ENCODE data around the gene SLCO4A1. TPM values are rescaled to one million over a fixed set of nuclear protein-coding genes. Genes with fewer than 3 reads are reported as not detected.
A peak's percentile ranks its signal among the peaks of the same experiment; 100 is the strongest.

Gene SLCO4A1
- total RNA-seq, 4 donors from 2014 or later = 6.7 to 22.1 (median 14.4) TPM

DNA sequence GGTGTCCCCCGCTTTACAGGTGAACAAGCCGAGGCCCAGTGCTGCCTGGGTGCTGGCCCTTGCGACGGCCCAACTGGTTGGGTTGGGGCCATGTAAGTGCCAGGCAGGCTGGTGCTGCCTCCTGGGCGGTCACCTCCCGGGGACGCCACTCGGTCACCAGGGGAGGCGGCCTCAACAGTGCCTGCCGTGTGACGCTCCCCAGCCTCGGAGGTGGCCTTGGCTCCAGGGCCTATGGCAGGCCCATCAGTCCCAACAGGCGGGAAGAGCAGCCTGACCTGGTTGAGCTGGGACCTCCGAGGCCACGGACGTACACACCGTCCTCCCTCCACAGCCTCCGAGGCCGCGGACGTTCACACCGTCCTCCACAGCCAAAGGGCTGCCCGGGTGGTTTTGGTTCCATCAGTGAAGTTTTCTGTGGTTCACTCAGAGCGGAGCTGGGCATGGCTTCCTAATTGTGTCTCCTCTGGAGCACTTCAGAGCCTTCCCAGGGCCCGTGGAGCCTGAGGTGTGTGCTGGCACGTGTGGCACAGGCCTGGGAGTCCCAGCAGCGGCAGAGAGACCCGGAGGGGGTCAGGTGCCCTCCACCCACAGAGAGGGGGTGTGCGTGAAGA, 19.3 kb upstream of the SLCO4A1 start:
- H3K27me3 ChIP-seq = peaks cover 0 to 25% (median 0%) of the 10 kb centered on the region in 4 donors
- peak overlapping the region in 3 of 4 donors; percentile 10 to 48 (median 26) for H3K4me3 ChIP-seq
- peak overlapping the region; percentile 89 to 94 (median 93) for H3K27ac ChIP-seq
- TF ChIP-seq, protein P1, sequence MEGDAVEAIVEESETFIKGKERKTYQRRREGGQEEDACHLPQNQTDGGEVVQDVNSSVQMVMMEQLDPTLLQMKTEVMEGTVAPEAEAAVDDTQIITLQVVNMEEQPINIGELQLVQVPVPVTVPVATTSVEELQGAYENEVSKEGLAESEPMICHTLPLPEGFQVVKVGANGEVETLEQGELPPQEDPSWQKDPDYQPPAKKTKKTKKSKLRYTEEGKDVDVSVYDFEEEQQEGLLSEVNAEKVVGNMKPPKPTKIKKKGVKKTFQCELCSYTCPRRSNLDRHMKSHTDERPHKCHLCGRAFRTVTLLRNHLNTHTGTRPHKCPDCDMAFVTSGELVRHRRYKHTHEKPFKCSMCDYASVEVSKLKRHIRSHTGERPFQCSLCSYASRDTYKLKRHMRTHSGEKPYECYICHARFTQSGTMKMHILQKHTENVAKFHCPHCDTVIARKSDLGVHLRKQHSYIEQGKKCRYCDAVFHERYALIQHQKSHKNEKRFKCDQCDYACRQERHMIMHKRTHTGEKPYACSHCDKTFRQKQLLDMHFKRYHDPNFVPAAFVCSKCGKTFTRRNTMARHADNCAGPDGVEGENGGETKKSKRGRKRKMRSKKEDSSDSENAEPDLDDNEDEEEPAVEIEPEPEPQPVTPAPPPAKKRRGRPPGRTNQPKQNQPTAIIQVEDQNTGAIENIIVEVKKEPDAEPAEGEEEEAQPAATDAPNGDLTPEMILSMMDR (IDR thresholded peaks at IDR 0.05) = no peak
- peaks cover 26 to 68% (median 56%) of the 10 kb centered on the region in 3 donors for H3K4me1 ChIP-seq
- no peaks in the 10 kb centered on the region for H3K9me3 ChIP-seq
- intact Hi-C loops (cut with DNase I) = no loop called here
- H3K36me3 ChIP-seq = no peaks in the 10 kb centered on the region
- WGBS, 2 donors = 81 to 83% methylated on average over 3 to 15 of the region's 29 CpGs
- no peak for DNase-seq

GRCh38 chr20:62623488-62624324, 18.6 kb upstream of the SLCO4A1 start:
- TF ChIP-seq POLR2A (IDR thresholded peaks at IDR 0.05) = peak in 3 of 4 donors; percentile 70 to 90 (median 72)
- TF ChIP-seq, protein P1 (IDR thresholded peaks at IDR 0.05) = peak in 2 of 6 experiments; percentile 3 to 5
- peaks cover 0 to 19% (median 0%) of the 10 kb centered on the region in 4 donors for H3K27me3 ChIP-seq
- H3K27ac ChIP-seq = peak overlapping the region; percentile 89 to 94 (median 93)
- peaks cover 22 to 60% (median 50%) of the 10 kb centered on the region in 3 donors for H3K4me1 ChIP-seq
- no peaks in the 10 kb centered on the region for H3K36me3 ChIP-seq
- intact Hi-C loops (cut with DNase I) = no loop called here
- 6 to 7% methylated on average over 5 to 10 of the region's 23 CpGs for WGBS, 2 donors
- H3K9me3 ChIP-seq = no peaks in the 10 kb centered on the region
- H3K4me3 ChIP-seq = peak overlapping the region in 3 of 4 donors; percentile 10 to 48 (median 26)
- DNase-seq = peak; percentile 68

DNA sequence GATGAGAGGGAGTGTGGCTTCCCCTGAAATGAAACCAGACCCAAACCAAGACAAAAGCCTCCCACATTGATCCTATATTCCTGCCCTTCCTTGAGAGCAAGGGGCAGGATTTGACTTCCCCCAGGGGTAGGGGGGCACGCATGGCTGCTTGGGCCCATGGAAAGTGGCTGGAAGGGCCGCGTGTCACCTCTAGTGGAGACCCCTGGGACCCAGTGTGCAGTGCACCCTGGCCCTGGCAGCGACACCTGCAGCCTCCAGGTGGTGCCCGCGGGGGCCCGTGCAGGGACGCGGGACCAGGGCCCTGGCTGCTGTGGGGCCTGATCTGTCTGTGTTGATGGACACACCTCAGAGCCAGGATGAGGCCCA, 18.0 kb upstream of the SLCO4A1 start:
- H3K4me1 ChIP-seq = peaks cover 19 to 54% (median 45%) of the 10 kb centered on the region in 3 donors
- no peak for DNase-seq
- TF ChIP-seq, protein P1 (IDR thresholded peaks at IDR 0.05) = no peak
- no peak for TF ChIP-seq POLR2A (IDR thresholded peaks at IDR 0.05)
- H3K36me3 ChIP-seq = no peaks in the 10 kb centered on the region
- peak overlapping the region in 3 of 4 donors; percentile 10 to 48 (median 26) for H3K4me3 ChIP-seq
- H3K27me3 ChIP-seq = peaks cover 0 to 18% (median 0%) of the 10 kb centered on the region in 4 donors
- H3K9me3 ChIP-seq = no peaks in the 10 kb centered on the region
- WGBS, 2 donors = 60% methylated on average over 1 of the region's 9 CpGs; no CpG with 5 or more reads in 1 of the 2 donors
- peak overlapping the region; percentile 89 to 94 (median 93) for H3K27ac ChIP-seq
- intact Hi-C loops (cut with DNase I) = no loop called here

DNA sequence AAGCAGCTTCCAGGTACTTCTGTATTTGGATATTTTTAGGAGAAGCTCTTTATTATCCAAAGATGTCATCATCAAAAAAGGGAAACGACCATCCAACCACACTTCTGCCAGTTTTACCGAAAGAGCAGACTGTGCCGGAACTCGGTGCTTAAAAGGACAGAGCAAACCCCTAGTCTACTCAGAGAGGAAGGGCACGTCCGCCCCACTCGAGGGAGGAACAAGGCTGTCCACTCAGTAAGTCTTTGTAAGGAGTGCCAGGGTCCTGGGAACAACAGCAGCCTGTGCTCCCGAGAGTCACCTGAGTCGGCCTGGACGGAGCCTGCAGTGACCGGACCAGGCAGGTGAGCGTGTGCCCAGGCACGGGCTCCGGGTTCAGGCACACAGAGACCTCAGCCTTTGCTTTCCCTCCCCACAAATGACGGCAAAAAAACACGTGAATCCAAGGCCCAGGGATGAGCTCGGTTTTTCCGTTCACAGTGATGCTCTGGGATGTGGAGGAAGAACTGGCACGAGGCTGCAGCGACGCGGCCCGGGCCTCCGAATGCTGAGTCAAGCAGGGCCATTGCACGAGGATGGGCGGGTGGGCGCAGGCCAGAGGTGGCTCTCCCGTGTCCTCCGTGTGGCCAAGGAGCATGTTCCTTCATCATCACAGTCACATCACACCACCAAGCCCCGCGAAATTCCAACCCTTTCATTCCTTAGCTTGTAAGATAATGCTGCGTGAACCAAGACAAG, 17.4 kb upstream of the SLCO4A1 start:
- no peaks in the 10 kb centered on the region for H3K9me3 ChIP-seq
- DNase-seq = no peak
- no peaks in the 10 kb centered on the region for H3K36me3 ChIP-seq
- TF ChIP-seq, protein P1 (IDR thresholded peaks at IDR 0.05) = no peak
- peak in 2 of 4 donors; percentile 10 to 37 for TF ChIP-seq POLR2A (IDR thresholded peaks at IDR 0.05)
- H3K27me3 ChIP-seq = peaks cover 0 to 20% (median 0%) of the 10 kb centered on the region in 4 donors
- no peak overlapping the region for H3K4me3 ChIP-seq
- intact Hi-C loops (cut with DNase I) = no loop called here
- peaks cover 19 to 54% (median 45%) of the 10 kb centered on the region in 3 donors for H3K4me1 ChIP-seq
- peak overlapping the region; percentile 89 to 94 (median 93) for H3K27ac ChIP-seq
- WGBS, 2 donors = 80 to 84% methylated on average over 18 to 20 of the region's 32 CpGs

Measured in esophagus squamous epithelium (tissue), 5 donors.